Measurements from ENCODE around the gene TP53RK.

TP53RK gene

DNA sequence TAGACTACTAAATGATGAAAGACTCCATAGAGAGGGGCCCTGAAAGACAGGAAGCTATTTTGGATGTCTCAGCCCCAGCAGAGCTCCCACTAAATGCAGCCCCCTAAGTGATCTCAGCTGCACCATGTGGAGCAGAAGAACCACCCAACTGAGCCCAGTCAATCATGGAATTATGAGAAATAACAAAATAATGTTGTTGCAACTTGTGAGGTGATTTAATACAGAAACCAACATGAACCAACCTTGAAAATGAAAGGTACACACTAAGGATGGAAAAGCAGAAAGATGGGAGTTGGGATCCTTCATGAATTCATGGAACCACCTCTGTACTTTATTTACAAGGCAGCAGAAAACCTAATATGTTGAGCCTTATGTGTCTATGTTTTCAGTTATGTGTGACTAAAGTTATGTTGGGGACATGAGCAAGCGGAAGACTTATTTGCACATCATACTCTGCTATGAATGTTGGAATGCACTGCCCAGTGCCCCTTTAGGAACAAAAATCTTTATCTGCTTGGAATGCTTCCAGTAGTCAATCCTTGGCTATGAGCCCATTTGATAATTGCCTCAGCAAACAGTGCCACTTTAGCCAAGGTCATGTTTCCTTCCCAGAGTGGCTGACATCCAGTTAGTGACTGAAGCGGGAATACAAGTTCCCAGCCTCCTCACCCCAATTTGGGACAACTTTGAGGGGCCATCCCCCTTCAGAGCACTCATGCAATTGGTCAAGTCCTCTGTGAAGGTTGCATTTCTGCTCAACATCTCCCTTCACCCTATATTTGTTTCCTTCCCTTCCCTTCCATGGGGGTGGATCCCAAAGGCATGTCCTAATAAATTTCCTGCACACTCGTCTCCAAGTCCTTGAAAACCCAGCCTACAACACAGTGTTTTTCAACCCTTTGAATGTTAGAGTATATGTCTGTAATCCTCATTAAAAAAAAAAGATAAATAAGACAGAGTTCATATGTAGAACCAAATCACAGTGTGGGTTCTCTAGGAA is 18.4 kb downstream of the TP53RK start:
- no peak for DNase-seq
- TF ChIP-seq GATA1 (IDR thresholded peaks at IDR 0.05; ENCODE audit: low read depth, low read length) = no peak
- no peak for TF ChIP-seq POLR2A (IDR thresholded peaks at IDR 0.05; ENCODE audit: low read length)

- no peak for DNase-seq
- TF ChIP-seq POLR2A (IDR thresholded peaks at IDR 0.05; ENCODE audit: low read length) = no peak
- no peak for TF ChIP-seq GATA1 (IDR thresholded peaks at IDR 0.05; ENCODE audit: low read depth, low read length)
These were observed 19.0 kb downstream of the TP53RK start for GRCh38 chr20:46670228-46670584.

GRCh38 chr20:46666818-46667515 is 22.3 kb downstream of the TP53RK start:
- TF ChIP-seq POLR2A (IDR thresholded peaks at IDR 0.05; ENCODE audit: low read length) (no peak), GATA1 (IDR thresholded peaks at IDR 0.05; ENCODE audit: low read depth, low read length) (no peak)
- DNase-seq = no peak

- no peak for DNase-seq
These were observed 22.9 kb downstream of the TP53RK start for GRCh38 chr20:46666306-46666705.

DNA sequence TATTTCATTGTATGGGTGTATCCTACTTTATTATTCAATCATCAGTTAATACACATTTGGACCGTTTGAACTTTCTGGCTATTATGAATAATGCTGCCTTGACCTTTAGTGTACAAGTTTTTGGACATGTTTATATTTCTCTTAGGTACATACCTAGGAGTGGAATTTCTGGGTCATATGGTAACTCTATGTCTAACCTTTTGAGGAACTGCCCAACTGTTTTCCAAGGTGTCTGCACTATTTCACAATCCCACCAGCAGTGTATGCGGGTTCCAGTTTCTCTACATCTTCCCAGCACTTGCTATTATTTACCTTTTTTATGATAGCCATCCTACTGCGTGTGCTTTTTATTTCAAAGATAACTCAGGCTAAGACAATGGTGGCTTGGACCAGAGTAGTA is 23.6 kb downstream of the TP53RK start:
- TF ChIP-seq GATA1 (IDR thresholded peaks at IDR 0.05; ENCODE audit: low read depth, low read length) = no peak
- TF ChIP-seq POLR2A (IDR thresholded peaks at IDR 0.05; ENCODE audit: low read length) = no peak
- no peak for DNase-seq

More at GRCh38 chr20:46666306-46666705, 22.9 kb downstream of the TP53RK start:
- TF ChIP-seq GATA1 (IDR thresholded peaks at IDR 0.05; ENCODE audit: low read depth, low read length) (no peak), POLR2A (IDR thresholded peaks at IDR 0.05; ENCODE audit: low read length) (no peak)

DNA sequence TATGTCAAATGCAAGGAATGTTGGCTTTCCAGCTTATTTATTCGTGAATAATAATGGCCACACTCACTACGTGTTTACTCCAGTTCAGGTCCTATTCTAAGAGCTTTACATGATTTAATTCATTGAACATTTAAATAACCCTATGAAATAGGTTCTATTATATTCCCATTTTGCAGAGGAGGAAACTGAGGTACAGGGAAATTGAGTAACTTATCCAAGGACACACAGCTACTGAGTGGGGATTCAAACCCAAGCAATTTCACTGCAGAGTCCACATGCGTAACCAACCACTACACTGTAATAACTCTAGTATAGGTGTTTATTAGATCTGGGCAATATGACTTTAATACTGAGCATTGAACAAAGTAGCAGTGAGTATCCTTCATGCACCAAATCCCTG is 25.7 kb downstream of the TP53RK start:
- no peak for DNase-seq
- TF ChIP-seq POLR2A (IDR thresholded peaks at IDR 0.05; ENCODE audit: low read length) (no peak), GATA1 (IDR thresholded peaks at IDR 0.05; ENCODE audit: low read depth, low read length) (no peak)

DNA sequence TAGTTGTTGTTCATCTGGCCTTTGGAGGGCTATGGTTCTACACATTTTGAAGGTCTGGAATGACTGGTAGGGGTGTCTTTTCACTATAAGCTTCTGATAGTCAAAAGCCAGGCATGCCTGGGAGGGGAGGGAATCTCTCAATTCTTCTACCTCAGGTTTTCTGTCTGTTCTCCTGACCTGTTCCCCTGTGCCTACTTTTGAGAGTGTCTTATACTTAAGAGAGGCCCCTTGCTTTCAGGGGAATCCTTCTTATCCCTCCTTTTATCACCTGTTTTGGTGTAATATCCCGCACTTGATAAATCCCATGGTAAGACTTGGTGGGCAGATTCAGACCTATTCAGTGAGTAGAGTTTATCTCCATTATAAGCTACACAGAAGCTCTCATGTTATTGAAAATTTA is 27.6 kb downstream of the TP53RK start:
- DNase-seq = no peak
- TF ChIP-seq POLR2A (IDR thresholded peaks at IDR 0.05; ENCODE audit: low read length) (no peak), GATA1 (IDR thresholded peaks at IDR 0.05; ENCODE audit: low read depth, low read length) (no peak)

GRCh38 chr20:46660487-46660886 is 28.8 kb downstream of the TP53RK start:
- no peak for DNase-seq
- TF ChIP-seq POLR2A (IDR thresholded peaks at IDR 0.05; ENCODE audit: low read length) = no peak
- no peak for TF ChIP-seq GATA1 (IDR thresholded peaks at IDR 0.05; ENCODE audit: low read depth, low read length)

- no peak for DNase-seq
- TF ChIP-seq GATA1 (IDR thresholded peaks at IDR 0.05; ENCODE audit: low read depth, low read length) = no peak
- TF ChIP-seq POLR2A (IDR thresholded peaks at IDR 0.05; ENCODE audit: low read length) = no peak
These were observed 31.6 kb downstream of the TP53RK start for GRCh38 chr20:46657618-46658017.

- DNase-seq = no peak
- TF ChIP-seq POLR2A (IDR thresholded peaks at IDR 0.05; ENCODE audit: low read length) (no peak), GATA1 (IDR thresholded peaks at IDR 0.05; ENCODE audit: low read depth, low read length) (no peak)
These were observed 32.1 kb downstream of the TP53RK start for GRCh38 chr20:46657137-46657536.

DNA sequence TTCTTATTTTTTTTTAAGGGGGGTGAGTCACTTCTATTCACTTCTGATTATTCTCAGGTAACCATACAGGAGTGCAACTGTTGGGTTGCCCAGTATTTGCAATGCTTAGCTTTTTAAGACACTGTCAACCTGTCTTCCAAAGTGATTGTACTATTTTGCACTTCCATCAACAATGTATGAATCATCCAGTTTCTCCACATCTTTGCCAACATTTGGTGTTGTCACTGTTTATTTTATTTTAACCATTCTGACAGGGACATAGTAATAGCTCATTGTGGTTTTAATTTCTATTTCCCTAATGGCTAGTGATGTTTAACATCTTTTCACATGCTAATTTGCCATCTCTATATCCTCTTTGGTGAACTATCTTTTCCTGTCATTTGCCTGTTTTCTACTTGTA is 36.5 kb downstream of the TP53RK start:
- TF ChIP-seq GATA1 (IDR thresholded peaks at IDR 0.05; ENCODE audit: low read depth, low read length) = no peak
- no peak for TF ChIP-seq POLR2A (IDR thresholded peaks at IDR 0.05; ENCODE audit: low read length)
- no peak for DNase-seq

DNA sequence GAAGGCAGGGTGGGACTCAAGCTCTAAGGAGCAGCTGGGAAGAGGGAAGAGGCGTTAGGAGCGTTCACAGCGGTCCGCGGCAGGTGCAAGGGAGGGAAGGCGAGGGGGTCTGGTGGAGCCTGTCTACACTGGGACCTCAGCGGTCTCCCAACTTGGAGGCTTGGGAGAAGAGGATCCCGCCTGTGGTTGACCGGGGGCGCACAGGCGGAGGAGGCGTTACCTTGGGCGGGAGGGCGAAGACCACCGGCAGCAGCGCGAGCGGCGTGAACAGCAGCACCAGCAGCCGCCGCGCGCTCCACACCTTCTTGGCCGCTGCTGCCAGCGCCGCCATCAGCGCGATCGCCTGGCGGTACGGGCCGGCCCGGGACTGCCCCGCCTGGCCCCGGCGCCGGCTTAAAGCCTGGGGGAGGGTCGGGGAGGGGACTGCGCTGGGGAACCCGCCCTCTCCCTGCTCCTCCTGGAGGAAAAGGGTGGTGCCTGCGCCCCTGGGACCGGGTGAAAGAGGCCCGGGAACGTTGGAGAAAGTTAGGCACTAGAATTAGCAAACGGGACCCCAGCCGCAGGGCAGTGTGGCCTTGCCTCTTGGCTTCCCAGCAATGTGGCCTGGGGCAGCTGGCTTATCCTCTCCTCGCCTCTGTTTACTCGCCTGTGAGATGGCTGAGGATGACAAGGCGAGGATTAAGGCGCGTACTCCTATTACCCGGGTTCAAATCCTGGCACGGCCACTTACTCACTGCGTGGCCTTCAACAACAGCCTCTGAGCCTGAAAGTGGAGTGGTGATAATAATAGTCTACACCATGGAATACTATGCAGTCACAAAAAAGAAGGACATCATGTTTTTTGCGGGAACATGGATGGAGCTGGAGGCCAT is 37.9 kb downstream of the TP53RK start, which contains the start of gene SLC13A3:
SLC13A3 (minus strand) TSS at position 369 of the 872 bp plus-strand sequence; CDS start at position 331, 38 bp downstream.
- DNase-seq = no peak
- TF ChIP-seq GATA1 (IDR thresholded peaks at IDR 0.05; ENCODE audit: low read depth, low read length) (no peak), POLR2A (IDR thresholded peaks at IDR 0.05; ENCODE audit: low read length) (no peak)

GRCh38 chr20:46650575-46651090 is 38.6 kb downstream of the TP53RK start:
- DNase-seq = no peak
- no peak for TF ChIP-seq POLR2A (IDR thresholded peaks at IDR 0.05; ENCODE audit: low read length)
- TF ChIP-seq GATA1 (IDR thresholded peaks at IDR 0.05; ENCODE audit: low read depth, low read length) = no peak

All from erythroblast (primary cell).